SK-N-SH (cell line): ENCODE data around the gene S100A4. TPM values are rescaled to one million over a fixed set of nuclear protein-coding genes. Genes with fewer than 3 reads are reported as not detected.
A peak's percentile ranks its signal among the peaks of the same experiment; 100 is the strongest.

Experiments
- CTCF ChIA-PET: fragments of 300-600, 350-600 bp; formaldehyde crosslinking; extraction: SDS; loops from one replicate; lab custom pipeline; 2021; lab: Yijun Ruan, JAX
- POLR2A ChIA-PET: fragments of 350-600 bp; sonication (Branson Sonifier 250); formaldehyde crosslinking; extraction: SDS; loops from one replicate; lab custom pipeline; 2020; ENCODE audit warnings: antibody characterized with exemption, inconsistent platforms; lab: Yijun Ruan, JAX
- DNase-seq: peaks from one replicate; pipeline ENCODE4 v3.0.0; 2012
- H2AFZ ChIP-seq: fragments of 200-600 bp; sonication (generic); 2 replicates; pipeline ENCODE4 v1.8.1; 2016; ENCODE audit warnings: antibody characterized with exemption, mild to moderate bottlenecking, low read depth
- H3F3A ChIP-seq: fragments of 200-600 bp; sonication (generic); replicated peaks from 2 replicates; pipeline ENCODE3; 2016; ENCODE audit warnings: antibody characterized with exemption, mild to moderate bottlenecking; ENCODE audit not compliant: insufficient read depth
- H3K27ac ChIP-seq, 2 experiments: fragments of 200-500 bp in 1 of 2; fragments of 200-600 bp in 1 of 2; sonication (Bioruptor generic) in 1 of 2; sonication (generic), shearing (Covaris generic) in 1 of 2; 2 replicates each; pipeline versions ENCODE4 v1.5.1 to v1.6.1; 2014 to 2016; ENCODE audit warnings: low read depth in 2 of 2, inconsistent platforms in 1 of 2, low read length in 1 of 2, mild to moderate bottlenecking in 1 of 2, mixed read lengths in 1 of 2
- H3K27me3 ChIP-seq: fragments of 200-600 bp; sonication (generic), shearing (Covaris generic); 2 replicates; pipeline ENCODE4 v1.6.1; 2016; ENCODE audit warnings: mixed run types; ENCODE audit not compliant: insufficient read depth
- H3K36me3 ChIP-seq, 2 experiments: fragments of 200-500 bp in 1 of 2; fragments of 200-600 bp in 1 of 2; sonication (Bioruptor generic) in 1 of 2; sonication (generic) in 1 of 2; replicated peaks in 1 of 2; 2 replicates each; pipeline versions ENCODE3 to v1.5.1; 2014 to 2016; ENCODE audit warnings: low read length in 1 of 2, mild to moderate bottlenecking in 1 of 2; ENCODE audit not compliant: insufficient read depth in 2 of 2, control insufficient read depth in 1 of 2
- H3K4me1 ChIP-seq, 2 experiments: fragments of 200-500 bp in 1 of 2; fragments of 200-600 bp in 1 of 2; sonication (Bioruptor generic) in 1 of 2; sonication (generic), shearing (Covaris generic) in 1 of 2; 2 replicates each; pipeline versions ENCODE4 v1.5.1 to v1.6.1; 2014 to 2016; ENCODE audit warnings: low read depth in 1 of 2, low read length in 1 of 2, mixed run types in 1 of 2; ENCODE audit not compliant: insufficient read depth in 2 of 2, control insufficient read depth in 1 of 2
- H3K4me2 ChIP-seq: fragments of 200-600 bp; sonication (generic), shearing (Covaris generic); 2 replicates; pipeline ENCODE4 v1.6.1; 2017; ENCODE audit warnings: mixed run types
- H3K4me3 ChIP-seq, 2 experiments: fragments of 200-500 bp in 1 of 2; fragments of 200-600 bp in 1 of 2; sonication (Bioruptor generic) in 1 of 2; sonication (generic), shearing (Covaris generic) in 1 of 2; 2 replicates each; pipeline versions ENCODE4 v1.5.1 to v1.8.1; 2014 to 2016; ENCODE audit warnings: low read depth in 2 of 2, inconsistent platforms in 1 of 2, low read length in 1 of 2, mild to moderate bottlenecking in 1 of 2, mixed read lengths in 1 of 2, moderate library complexity in 1 of 2
- H3K79me2 ChIP-seq: fragments of 200-600 bp; sonication (generic); 2 replicates; pipeline ENCODE4 v1.8.1; 2017; ENCODE audit warnings: mild to moderate bottlenecking; ENCODE audit not compliant: insufficient read depth
- H3K9ac ChIP-seq: fragments of 200-600 bp; sonication (generic); 2 replicates; pipeline ENCODE4 v1.6.1; 2017; ENCODE audit warnings: mixed run types
- H3K9me2 ChIP-seq: fragments of 200-600 bp; sonication (generic); 2 replicates; pipeline ENCODE4 v1.6.1; 2017; ENCODE audit warnings: mixed run types
- H3K9me3 ChIP-seq: fragments of 200-600 bp; sonication (generic); 2 replicates; pipeline ENCODE4 v1.6.1; 2017; ENCODE audit warnings: mixed run types, mild to moderate bottlenecking, moderate library complexity
- H4K20me1 ChIP-seq: fragments of 200-600 bp; sonication (generic); 2 replicates; pipeline ENCODE4 v1.6.1; 2017; ENCODE audit warnings: mild to moderate bottlenecking, mixed run types; ENCODE audit not compliant: insufficient read depth
- CTCF ChIP-seq: fragments of 200-600 bp; sonication (generic); IDR thresholded peaks from 2 replicates; pipeline ENCODE4 v1.6.1; 2017; ENCODE audit warnings: antibody characterized with exemption, mild to moderate bottlenecking, moderate library complexity
- ELF1 ChIP-seq: IDR thresholded peaks from 2 replicates; pipeline ENCODE4 v1.4.0; 2012
- EZH2phosphoT487 ChIP-seq: fragments of 200-600 bp; sonication (generic); IDR thresholded peaks from 2 replicates; pipeline ENCODE4 v1.6.1; 2017; ENCODE audit warnings: low read depth, mixed run types, mild to moderate bottlenecking, antibody characterized with exemption, moderate library complexity, borderline replicate concordance
- FOXJ3 ChIP-seq: sonication (generic); formaldehyde crosslinking; IDR thresholded peaks from 2 replicates; pipeline ENCODE4 v1.5.1; 2020; ENCODE audit warnings: mild to moderate bottlenecking, missing genetic modification reagents
- FOXM1 ChIP-seq: IDR thresholded peaks from 2 replicates; pipeline ENCODE4 v1.4.0; 2012; ENCODE audit warnings: low read depth, mild to moderate bottlenecking
- IRF3 ChIP-seq: fragments of 150-350 bp; IDR thresholded peaks from 2 replicates; pipeline ENCODE4 v1.6.1; 2016; ENCODE audit warnings: mild to moderate bottlenecking, low read depth, low read length
- JUND ChIP-seq: IDR thresholded peaks from 2 replicates; pipeline ENCODE4 v1.4.0; 2012
- MXI1 ChIP-seq: IDR thresholded peaks from 2 replicates; pipeline ENCODE4 v1.6.1; 2012; ENCODE audit warnings: mild to moderate bottlenecking, low read depth, low read length, improper control_type of control experiment
- PBX3 ChIP-seq: IDR thresholded peaks from 2 replicates; pipeline ENCODE4; 2012
- POLR2AphosphoS5 ChIP-seq: IDR thresholded peaks from 2 replicates; pipeline ENCODE4 v1.6.1; 2012; ENCODE audit warnings: low read depth, low read length
- RFX5 ChIP-seq: IDR thresholded peaks from 2 replicates; pipeline ENCODE4 v1.6.1; 2012; ENCODE audit warnings: mild to moderate bottlenecking, improper control_type of control experiment, low read length
- SIN3A ChIP-seq: IDR thresholded peaks from 2 replicates; pipeline ENCODE4 v1.6.1; 2012; ENCODE audit warnings: low read depth, mild to moderate bottlenecking, low read length, moderate library complexity, borderline replicate concordance
- TCF12 ChIP-seq: IDR thresholded peaks from 2 replicates; pipeline ENCODE4 v1.4.0; 2012
- USF2 ChIP-seq: fragments of 150-350 bp; IDR thresholded peaks from 2 replicates; pipeline ENCODE4 v1.6.1; 2017; ENCODE audit warnings: antibody characterized with exemption, low read length, low read depth, borderline replicate concordance
- YY1 ChIP-seq: IDR thresholded peaks from 2 replicates; pipeline ENCODE4 v1.4.0; 2012; ENCODE audit warnings: low read depth, mild to moderate bottlenecking
- WGBS: methylation state at CpG from one replicate; pipeline ENCODE4 v1.1.6; 2017; ENCODE audit warnings: low lambda C conversion rate; 5-methylcytosine and 5-hydroxymethylcytosine counted together
- polyA plus RNA-seq, 3 experiments: library from polyadenylated mRNA; depleted of rRNA; stranded (reverse); fragments of >200 nt; gene quantifications; 2 replicates each; pipeline ENCODE4 v1.2.3, GENCODE V29; 2012

S100A4 gene
- polyA plus RNA-seq, 1 of the 3 experiments (the other 2 are of a cell fraction), result 25.4 TPM

GRCh38 chr1:153563991-153564390 is 18.4 kb upstream of the S100A4 start:
- DNase-seq, result no peak
- peaks cover 5% of the 10 kb centered on the region for H3F3A ChIP-seq
- H3K27me3 ChIP-seq, result no peaks in the 10 kb centered on the region
- H4K20me1 ChIP-seq, result no peaks in the 10 kb centered on the region
- H2AFZ ChIP-seq, result no peak overlapping the region; the same call in 1 of the 2 replicates
- no peaks in the 10 kb centered on the region for H3K36me3 ChIP-seq
- peaks cover 35 to 43% of the 10 kb centered on the region in 2 experiments for H3K4me1 ChIP-seq
- peak overlapping the region; percentile 38; the same call in 1 of the 2 replicates for H3K9ac ChIP-seq
- H3K9me2 ChIP-seq, result no peaks in the 10 kb centered on the region
- TF ChIP-seq YY1 (no peak), RFX5 (no peak), JUND (no peak), ELF1 (no peak), EZH2phosphoT487 (no peak), POLR2AphosphoS5 (no peak), FOXJ3 (CRISPR knock-in tag) (no peak), USF2 (no peak), SIN3A (no peak), IRF3 (no peak), PBX3 (no peak), MXI1 (no peak), CTCF (no peak), FOXM1 (no peak), TCF12 (no peak)
- CTCF ChIA-PET, result interaction anchor here (0.7 to 7.2 kb wide), 10 partner anchors 8 to 69 kb away, joined by 3 to 81 read pairs (median 4); no protein-coding TSS in a partner anchor
- peaks cover 26% of the 10 kb centered on the region for H3K79me2 ChIP-seq
- peak overlapping the region in 1 of 2 experiments; percentile 99; a peak in 3 of 4 replicates for H3K27ac ChIP-seq
- POLR2A ChIA-PET, result no interaction called here
- no peak overlapping the region; the same call in 1 of the 2 replicates for H3K4me2 ChIP-seq
- WGBS, result 100% methylated on average over 3 of the region's 7 CpGs
- H3K9me3 ChIP-seq, result no peaks in the 10 kb centered on the region
- no peak overlapping the region for H3K4me3 ChIP-seq
